Natural killer cell (primary cell): Measurements from ENCODE around the gene GIMAP6. TPM values are rescaled to one million over a fixed set of nuclear protein-coding genes. Genes with fewer than 3 reads are reported as not detected.

Source experiments
- ATAC-seq, 3 donors: fragments of 150-1000 bp in 2 of 3; fragments of 200-7000 bp in 1 of 3; cut with Tn5 transposase; 1 replicate in 1 of 3; 2 replicates in 2 of 3; pipeline ENCODE4 v1.10.0; 2021; ENCODE audit warnings: mild to moderate bottlenecking in 2 of 3, moderate library complexity in 2 of 3
- DNase-seq, 2 donors: peaks; one replicate each; pipeline versions ENCODE4 v3.0.0 to v3.0.0-alpha.2; 2013 to 2021; ENCODE audit warnings: mixed read lengths in 1 of 2
- H3K27ac ChIP-seq: one replicate; pipeline ENCODE4 v1.5.1; 2013; ENCODE audit warnings: mild to moderate bottlenecking, low read length
- H3K27me3 ChIP-seq: one replicate; pipeline ENCODE4 v1.6.1; 2013; ENCODE audit warnings: low read length; ENCODE audit not compliant: control insufficient read depth, insufficient read depth
- H3K36me3 ChIP-seq: one replicate; pipeline ENCODE4 v1.6.1; 2013; ENCODE audit warnings: low read length; ENCODE audit not compliant: control insufficient read depth, insufficient read depth
- H3K4me1 ChIP-seq: one replicate; pipeline ENCODE4 v1.6.1; 2013; ENCODE audit warnings: low read length; ENCODE audit not compliant: control insufficient read depth, insufficient read depth
- H3K4me3 ChIP-seq: one replicate; pipeline ENCODE4 v1.5.1; 2013; ENCODE audit warnings: low read length
- H3K9me3 ChIP-seq: one replicate; pipeline ENCODE4 v1.6.1; 2013; ENCODE audit warnings: low read length; ENCODE audit not compliant: control insufficient read depth, insufficient read depth
- H3K27ac Mint-ChIP-seq, 2 donors: one replicate each; pipeline ENCODE4 v1.8.0; 2022; ENCODE audit warnings: mild to moderate bottlenecking in 2 of 2, mixed read lengths in 2 of 2, moderate library complexity in 1 of 2
- H3K27me3 Mint-ChIP-seq, 2 donors: one replicate each; pipeline ENCODE4 v1.8.0; 2022; ENCODE audit warnings: low read depth in 2 of 2, mixed read lengths in 2 of 2
- H3K36me3 Mint-ChIP-seq: one replicate; pipeline ENCODE4 v1.8.0; 2022; ENCODE audit warnings: mixed read lengths
- H3K4me1 Mint-ChIP-seq, 2 donors: one replicate each; pipeline ENCODE4 v1.8.0; 2022; ENCODE audit warnings: mixed read lengths in 2 of 2
- H3K4me3 Mint-ChIP-seq: one replicate; pipeline ENCODE4 v1.8.0; 2022; ENCODE audit warnings: mild to moderate bottlenecking, moderate library complexity, mixed read lengths
- H3K9me3 Mint-ChIP-seq, 2 donors: one replicate each; pipeline ENCODE4 v1.8.0; 2022; ENCODE audit warnings: mixed read lengths in 2 of 2
- WGBS: methylation state at CpG from one replicate; pipeline ENCODE4 v1.1.7; 2013; ENCODE audit warnings: missing lambda C conversion rate; ENCODE audit not compliant: insufficient coverage; 5-methylcytosine and 5-hydroxymethylcytosine counted together
- intact Hi-C: fragments of 100-400 bp; cut with micrococcal nuclease; formaldehyde crosslinking; loops from one replicate; pipeline ENCODE4 v1.14.2; 2022
- total RNA-seq, 4 donors: library from RNA; stranded (reverse); fragments of 120-200 nt in 1 of 4; gene quantifications; one replicate each; pipeline versions ENCODE4 v1.2.3 to v1.2.4, GENCODE V29; 2013 to 2022
- TF ChIP-seq, protein P1 (sequence below): fragments of 200-600 bp; IDR thresholded peaks from one replicate; pipeline ENCODE4 v1.8.0; 2022; ENCODE audit warnings: antibody characterized with exemption

Gene GIMAP6
- total RNA-seq, 3 donors from 2014 or later (not counting 1 experiment from before 2014, with no cell fraction given) = 39.7 to 100 (median 51.9) TPM

DNA sequence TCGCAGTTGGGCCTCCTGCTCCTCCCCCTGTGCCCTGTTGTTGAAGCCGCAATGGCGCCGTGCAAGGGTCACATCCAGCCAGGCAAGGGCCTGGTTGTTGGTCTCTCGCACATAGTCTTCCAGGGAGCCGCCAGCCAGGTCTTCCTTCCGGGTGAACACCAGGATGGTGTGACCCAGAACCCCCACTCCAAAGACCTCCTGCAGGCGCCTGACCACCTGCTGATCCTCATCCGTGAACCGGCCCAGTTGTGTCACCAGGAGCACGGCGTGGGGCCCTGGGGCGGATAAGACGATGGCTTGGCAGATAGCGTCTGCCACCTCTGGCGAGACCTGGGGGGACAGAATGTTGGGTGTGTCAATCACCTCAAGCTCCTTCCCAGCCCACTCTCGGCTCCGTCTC is 4.2 kb downstream of the GIMAP6 start:
- Mint-ChIP-seq H3K36me3 (peaks cover 17% of the 10 kb centered on the region), H3K4me1 (peaks cover 69 to 77% of the 10 kb centered on the region in 2 donors), H3K27me3 (no peaks in the 10 kb centered on the region), H3K9me3 (peaks cover 0 to 3% of the 10 kb centered on the region in 2 donors), H3K27ac (peak overlapping the region; percentile 72 to 93), H3K4me3 (peak overlapping the region; percentile 86)
- Histone ChIP-seq H3K36me3 (peaks cover 47% of the 10 kb centered on the region), H3K9me3 (peaks cover 29% of the 10 kb centered on the region), H3K27ac (no peak overlapping the region), H3K4me3 (no peak overlapping the region), H3K4me1 (peaks cover 53% of the 10 kb centered on the region), H3K27me3 (no peaks in the 10 kb centered on the region)
- intact Hi-C loops = no loop called here
- 94% methylated on average over 18 of the region's 18 CpGs for WGBS
- DNase-seq (no peak), ATAC-seq (no peak)
- TF ChIP-seq, protein P1, sequence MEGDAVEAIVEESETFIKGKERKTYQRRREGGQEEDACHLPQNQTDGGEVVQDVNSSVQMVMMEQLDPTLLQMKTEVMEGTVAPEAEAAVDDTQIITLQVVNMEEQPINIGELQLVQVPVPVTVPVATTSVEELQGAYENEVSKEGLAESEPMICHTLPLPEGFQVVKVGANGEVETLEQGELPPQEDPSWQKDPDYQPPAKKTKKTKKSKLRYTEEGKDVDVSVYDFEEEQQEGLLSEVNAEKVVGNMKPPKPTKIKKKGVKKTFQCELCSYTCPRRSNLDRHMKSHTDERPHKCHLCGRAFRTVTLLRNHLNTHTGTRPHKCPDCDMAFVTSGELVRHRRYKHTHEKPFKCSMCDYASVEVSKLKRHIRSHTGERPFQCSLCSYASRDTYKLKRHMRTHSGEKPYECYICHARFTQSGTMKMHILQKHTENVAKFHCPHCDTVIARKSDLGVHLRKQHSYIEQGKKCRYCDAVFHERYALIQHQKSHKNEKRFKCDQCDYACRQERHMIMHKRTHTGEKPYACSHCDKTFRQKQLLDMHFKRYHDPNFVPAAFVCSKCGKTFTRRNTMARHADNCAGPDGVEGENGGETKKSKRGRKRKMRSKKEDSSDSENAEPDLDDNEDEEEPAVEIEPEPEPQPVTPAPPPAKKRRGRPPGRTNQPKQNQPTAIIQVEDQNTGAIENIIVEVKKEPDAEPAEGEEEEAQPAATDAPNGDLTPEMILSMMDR = no peak

GRCh38 chr7:150626696-150627095 is 5.5 kb downstream of the GIMAP6 start:
- WGBS = 95% methylated on average over 2 of the region's 4 CpGs
- DNase-seq (no peak), ATAC-seq (no peak)
- Histone ChIP-seq H3K4me3 (no peak overlapping the region), H3K27ac (peak overlapping the region; percentile 11), H3K36me3 (peaks cover 47% of the 10 kb centered on the region), H3K27me3 (no peaks in the 10 kb centered on the region), H3K9me3 (peaks cover 29% of the 10 kb centered on the region), H3K4me1 (peaks cover 52% of the 10 kb centered on the region)
- peaks cover 0 to 3% of the 10 kb centered on the region in 2 donors for H3K9me3 Mint-ChIP-seq
- H3K36me3 Mint-ChIP-seq = peaks cover 17% of the 10 kb centered on the region
- H3K4me3 Mint-ChIP-seq = peak overlapping the region; percentile 72
- intact Hi-C loops = no loop called here
- H3K4me1 Mint-ChIP-seq = peaks cover 64 to 65% of the 10 kb centered on the region in 2 donors
- TF ChIP-seq, protein P1 = no peak
- H3K27me3 Mint-ChIP-seq = no peaks in the 10 kb centered on the region
- peak overlapping the region; percentile 72 to 93 for H3K27ac Mint-ChIP-seq

GRCh38 chr7:150621376-150621775 is 10.8 kb downstream of the GIMAP6 start:
- Mint-ChIP-seq H3K4me1 (peaks cover 25 to 30% of the 10 kb centered on the region in 2 donors), H3K27me3 (no peaks in the 10 kb centered on the region), H3K9me3 (peaks cover 0 to 2% of the 10 kb centered on the region in 2 donors), H3K27ac (peak overlapping the region; percentile 70 to 71), H3K4me3 (no peak overlapping the region), H3K36me3 (peaks cover 10% of the 10 kb centered on the region)
- 86% methylated on average over 1 of the region's 1 CpG for WGBS
- intact Hi-C loops = no loop called here
- DNase-seq = no peak
- Histone ChIP-seq H3K4me3 (no peak overlapping the region), H3K27ac (no peak overlapping the region), H3K4me1 (peaks cover 5% of the 10 kb centered on the region), H3K36me3 (peaks cover 11% of the 10 kb centered on the region), H3K9me3 (peaks cover 3% of the 10 kb centered on the region), H3K27me3 (no peaks in the 10 kb centered on the region)
- ATAC-seq = no peak
- TF ChIP-seq, protein P1 = no peak
